HepG2 (cell line): Measurements from ENCODE around the gene HRG. TPM values are rescaled to one million over a fixed set of nuclear protein-coding genes. Genes with fewer than 3 reads are reported as not detected.

Experiments used
- ADNP ChIP-seq: sonication (generic); formaldehyde crosslinking; IDR thresholded peaks from 2 replicates; pipeline ENCODE4 v1.4.0; 2020; ENCODE audit warnings: missing genetic modification reagents
- ASH2L ChIP-seq: fragments of 300-600, 200-600 bp; sonication (generic); IDR thresholded peaks from 2 replicates; pipeline ENCODE4 v1.7.0; 2017; ENCODE audit warnings: low read depth, mild to moderate bottlenecking, moderate library complexity, mixed read lengths, low read length; ENCODE audit not compliant: insufficient read length
- CBFB ChIP-seq: sonication (generic); formaldehyde crosslinking; IDR thresholded peaks from 2 replicates; pipeline ENCODE4 v1.4.0; 2020; ENCODE audit warnings: missing genetic modification reagents
- DNMT1 ChIP-seq: sonication (generic); formaldehyde crosslinking; IDR thresholded peaks from 2 replicates; pipeline ENCODE4 v1.5.1; 2020; ENCODE audit warnings: mild to moderate bottlenecking, missing genetic modification reagents
- ELF1 ChIP-seq: sonication (generic); formaldehyde crosslinking; IDR thresholded peaks from 2 replicates; pipeline ENCODE4 v1.4.0; 2020; ENCODE audit warnings: missing genetic modification reagents
- HES4 ChIP-seq: sonication (generic); formaldehyde crosslinking; IDR thresholded peaks from 2 replicates; pipeline ENCODE4 v1.9.0; 2021; ENCODE audit warnings: mild to moderate bottlenecking, missing genetic modification reagents, borderline replicate concordance
- KLF12 ChIP-seq: sonication (generic); formaldehyde crosslinking; IDR thresholded peaks from 2 replicates; pipeline ENCODE4 v1.4.0; 2020; ENCODE audit warnings: missing genetic modification reagents, borderline replicate concordance
- MAFK ChIP-seq, 2 experiments: IDR thresholded peaks in 1 of 2; conservative IDR thresholded peaks in 1 of 2; 2 replicates each; pipeline ENCODE4 v1.6.1; 2011; ENCODE audit warnings: improper control_type of control experiment in 2 of 2, low read length in 2 of 2
- NCOA1 ChIP-seq: sonication (generic); formaldehyde crosslinking; IDR thresholded peaks from 2 replicates; pipeline ENCODE4 v1.9.0; 2021; ENCODE audit warnings: missing genetic modification reagents
- PAX8 ChIP-seq: sonication (generic); formaldehyde crosslinking; IDR thresholded peaks from 2 replicates; pipeline ENCODE4 v1.8.0; 2022; ENCODE audit warnings: mild to moderate bottlenecking, missing genetic modification reagents, borderline replicate concordance
- RARA ChIP-seq: IDR thresholded peaks from 2 replicates; pipeline ENCODE4 v1.6.1; 2016; ENCODE audit warnings: missing genetic modification reagents, missing compliant biosample characterization
- REST ChIP-seq, 2 experiments: IDR thresholded peaks; 2 replicates each; pipeline ENCODE4 v1.6.1; 2011 to 2012; ENCODE audit warnings: low read length in 2 of 2, borderline replicate concordance in 1 of 2, low read depth in 1 of 2, mild to moderate bottlenecking in 1 of 2, moderate library complexity in 1 of 2
- SMYD3 ChIP-seq: sonication (generic); formaldehyde crosslinking; IDR thresholded peaks from 2 replicates; pipeline ENCODE4 v1.8.1; 2023; ENCODE audit warnings: mild to moderate bottlenecking, missing genetic modification reagents
- TAF1 ChIP-seq: sonication (generic); formaldehyde crosslinking; IDR thresholded peaks from 2 replicates; pipeline ENCODE4 v1.4.0; 2020; ENCODE audit warnings: missing genetic modification reagents
- TRAFD1 ChIP-seq: sonication (generic); formaldehyde crosslinking; IDR thresholded peaks from 2 replicates; pipeline ENCODE4 v1.5.1; 2020; ENCODE audit warnings: missing genetic modification reagents, mild to moderate bottlenecking, borderline replicate concordance
- WIZ ChIP-seq: sonication (generic); formaldehyde crosslinking; IDR thresholded peaks from 2 replicates; pipeline ENCODE4 v1.5.1; 2020; ENCODE audit warnings: mild to moderate bottlenecking, missing genetic modification reagents
- ZMYM2 ChIP-seq: sonication (generic); formaldehyde crosslinking; IDR thresholded peaks from 2 replicates; pipeline ENCODE4 v1.8.0; 2022; ENCODE audit warnings: mild to moderate bottlenecking, missing genetic modification reagents
- ZNF326 ChIP-seq: sonication (generic); formaldehyde crosslinking; IDR thresholded peaks from 2 replicates; pipeline ENCODE4 v1.4.0; 2020; ENCODE audit warnings: missing genetic modification reagents, borderline replicate concordance
- ZNF563 ChIP-seq: sonication (generic); formaldehyde crosslinking; IDR thresholded peaks from 2 replicates; pipeline ENCODE4 v1.8.0; 2022; ENCODE audit warnings: mild to moderate bottlenecking, moderate library complexity, missing genetic modification reagents
- ZSCAN12 ChIP-seq: sonication (generic); formaldehyde crosslinking; IDR thresholded peaks from 2 replicates; pipeline ENCODE4 v1.9.0; 2021; ENCODE audit warnings: mild to moderate bottlenecking, missing genetic modification reagents
- polyA plus RNA-seq, 8 experiments: library from polyadenylated mRNA; depleted of rRNA in 3 of 8; stranded (reverse) in 7 of 8; unstranded in 1 of 8; fragments of >200 nt; fragmentation: Illumina TruSeq in 4 of 8; extraction: Trizol in 4 of 8; gene quantifications; 2 replicates each; pipeline versions ENCODE4 v1.2.1 to v1.2.3, GENCODE V29; 2011 to 2016; ENCODE audit warnings: low read depth in 4 of 8, missing spikeins in 1 of 8, mixed read lengths in 1 of 8; ENCODE audit not compliant: insufficient read depth in 1 of 8
- total RNA-seq, 5 experiments: library from RNA; depleted of rRNA; stranded (reverse); fragments of >200 nt; fragmentation: Illumina TruSeq; extraction: Trizol; gene quantifications; 2 replicates each; pipeline ENCODE4 v1.2.3, GENCODE V29; 2016; ENCODE audit warnings: low read depth in 1 of 5
- TF ChIP-seq, protein P1 (sequence below): sonication (generic); formaldehyde crosslinking; IDR thresholded peaks from 2 replicates; pipeline ENCODE4 v1.5.1; 2020; ENCODE audit warnings: missing genetic modification reagents, mild to moderate bottlenecking, borderline replicate concordance

HRG gene
- total and polyA plus RNA-seq, 2 of the 13 experiments (the other 11 are each of a cell fraction or from before 2014, with no cell fraction given) = 0.09 to 0.11 TPM

DNA sequence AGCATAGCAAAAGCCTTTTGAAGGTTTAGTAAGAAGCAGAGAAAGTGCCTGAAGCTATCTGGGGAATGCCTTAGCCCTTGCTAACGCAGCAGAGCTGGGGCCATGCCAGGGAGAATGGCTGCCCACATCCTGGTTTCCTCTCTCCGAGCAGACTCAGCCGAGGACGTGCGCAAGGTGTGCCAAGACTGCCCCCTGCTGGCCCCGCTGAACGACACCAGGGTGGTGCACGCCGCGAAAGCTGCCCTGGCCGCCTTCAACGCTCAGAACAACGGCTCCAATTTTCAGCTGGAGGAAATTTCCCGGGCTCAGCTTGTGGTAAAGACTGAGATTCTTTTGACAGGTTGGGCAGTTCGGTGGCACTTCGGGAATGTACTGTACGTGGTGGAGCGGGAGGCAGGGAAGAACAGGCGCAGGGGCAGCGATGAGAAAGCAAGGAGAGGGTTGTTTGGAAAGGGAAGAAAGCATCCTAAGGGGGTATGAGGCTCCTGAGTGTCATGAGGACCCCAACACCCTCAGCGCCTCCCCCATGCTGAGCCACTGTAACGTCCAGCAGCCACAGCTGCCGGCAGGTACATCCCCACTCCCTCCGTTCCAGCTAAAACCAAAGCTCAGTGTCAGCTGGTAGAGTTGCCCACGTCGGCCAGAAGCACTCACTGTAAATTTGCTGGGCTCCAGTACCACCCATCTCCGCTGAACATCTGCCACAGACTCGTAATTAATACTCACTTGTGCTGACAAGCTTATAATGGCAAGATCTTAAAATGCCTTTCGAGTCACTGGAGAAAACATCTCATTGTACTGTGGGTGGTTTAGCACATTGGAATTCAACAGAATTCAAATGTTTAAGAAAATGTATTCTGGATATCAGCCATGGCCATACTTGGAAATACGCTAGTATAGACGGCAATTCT is 48.5 kb upstream of the HRG start (continued):
- no peak for TF ChIP-seq TRAFD1 (CRISPR knock-in tag)
- no peak for TF ChIP-seq MAFK (conservative IDR thresholded peaks at IDR 0.05 in 1 of 2, IDR thresholded peaks at IDR 0.05 in 1 of 2; ENCODE audit: low read length in 2 of 2)
- no peak for TF ChIP-seq ELF1 (CRISPR knock-in tag)
- TF ChIP-seq CBFB = no peak
- TF ChIP-seq RARA (CRISPR knock-in tag) = no peak
- no peak for TF ChIP-seq PAX8
- TF ChIP-seq KLF12 = peak; percentile 16; the same call in 1 of the 2 replicates
- peak; percentile 29; the same call in 1 of the 2 replicates for TF ChIP-seq ZNF563
- TF ChIP-seq DNMT1 (CRISPR knock-in tag) = 0 out of 2 replicates have a peak, but pooled peaks have one; percentile 14
- TF ChIP-seq WIZ (CRISPR knock-in tag) = no peak
- TF ChIP-seq SMYD3 = peak; percentile 55; the same call in 1 of the 2 replicates
- no peak for TF ChIP-seq ZSCAN12 (CRISPR knock-in tag)
- TF ChIP-seq TAF1 (CRISPR knock-in tag) = no peak
- TF ChIP-seq ASH2L = no peak
- TF ChIP-seq REST (IDR thresholded peaks at IDR 0.05; ENCODE audit: borderline replicate concordance in 1 of 2, low read depth in 1 of 2, low read length in 2 of 2) = no peak
- TF ChIP-seq HES4 = no peak
- no peak for TF ChIP-seq NCOA1 (CRISPR knock-in tag)
- TF ChIP-seq ZNF326 (CRISPR knock-in tag) = no peak
- no peak for TF ChIP-seq ADNP (CRISPR knock-in tag)
- TF ChIP-seq ZMYM2 (CRISPR knock-in tag) = no peak
- TF ChIP-seq, protein P1, sequence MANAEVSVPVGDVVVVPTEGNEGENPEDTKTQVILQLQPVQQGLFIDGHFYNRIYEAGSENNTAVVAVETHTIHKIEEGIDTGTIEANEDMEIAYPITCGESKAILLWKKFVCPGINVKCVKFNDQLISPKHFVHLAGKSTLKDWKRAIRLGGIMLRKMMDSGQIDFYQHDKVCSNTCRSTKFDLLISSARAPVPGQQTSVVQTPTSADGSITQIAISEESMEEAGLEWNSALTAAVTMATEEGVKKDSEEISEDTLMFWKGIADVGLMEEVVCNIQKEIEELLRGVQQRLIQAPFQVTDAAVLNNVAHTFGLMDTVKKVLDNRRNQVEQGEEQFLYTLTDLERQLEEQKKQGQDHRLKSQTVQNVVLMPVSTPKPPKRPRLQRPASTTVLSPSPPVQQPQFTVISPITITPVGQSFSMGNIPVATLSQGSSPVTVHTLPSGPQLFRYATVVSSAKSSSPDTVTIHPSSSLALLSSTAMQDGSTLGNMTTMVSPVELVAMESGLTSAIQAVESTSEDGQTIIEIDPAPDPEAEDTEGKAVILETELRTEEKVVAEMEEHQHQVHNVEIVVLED (CRISPR knock-in tag) = no peak
